A673 (cell line): ENCODE results near the gene CD180. TPM values are rescaled to one million over a fixed set of nuclear protein-coding genes. Genes with fewer than 3 reads are reported as not detected.

Experiments
- Bru-seq: library from RNA; stranded (reverse); fragments of 400-500 nt; gene quantifications from one replicate; lab custom pipeline; 2021; lab: Mats Ljungman, UMichigan
- BruChase-seq, 2 experiments: library from RNA; stranded (reverse); fragments of 400-500 nt; gene quantifications; one replicate each; lab custom pipeline; 2021; lab: Mats Ljungman, UMichigan
- BruUV-seq: library from RNA; stranded (reverse); fragments of 400-500 nt; replicated peaks from 2 replicates; lab custom pipeline; 2021; lab: Mats Ljungman, UMichigan
- CTCF ChIA-PET: fragments of 300-600 bp; sonication (Branson Sonifier 250); formaldehyde crosslinking; loops from one replicate; lab custom pipeline; 2022; ENCODE audit warnings: antibody characterized with exemption; lab: Charles Lee
- POLR2A ChIA-PET: fragments of 300-600 bp; sonication (Branson Sonifier 250); formaldehyde crosslinking; loops from one replicate; lab custom pipeline; 2022; ENCODE audit warnings: antibody characterized with exemption; ENCODE audit not compliant: low non-redundant PET; lab: Charles Lee
- DNase-seq: peaks from one replicate; pipeline ENCODE4 v3.0.0-alpha.2; 2015; ENCODE audit warnings: low spot score
- H3K27ac ChIP-seq: fragments of 200-600 bp; sonication (generic); 2 replicates; pipeline ENCODE4 v1.5.1; 2016; ENCODE audit warnings: mixed run types, low read depth, mild to moderate bottlenecking, mixed read lengths, antibody characterized with exemption, low read length; ENCODE audit not compliant: poor library complexity, severe bottlenecking
- H3K27me3 ChIP-seq: fragments of 200-600 bp; sonication (generic); replicated peaks from 2 replicates; pipeline ENCODE4 v1.6.1; 2017; ENCODE audit warnings: mixed run types, low read depth, mild to moderate bottlenecking, mixed read lengths, antibody characterized with exemption, low read length; ENCODE audit not compliant: insufficient read depth, poor library complexity
- H3K36me3 ChIP-seq: fragments of 200-600 bp; sonication (generic); 2 replicates; pipeline ENCODE4 v1.6.1; 2016; ENCODE audit warnings: mixed run types, mild to moderate bottlenecking, mixed read lengths, antibody characterized with exemption, low read length; ENCODE audit not compliant: insufficient read depth, poor library complexity, severe bottlenecking
- H3K4me1 ChIP-seq: fragments of 200-600 bp; sonication (generic); 2 replicates; pipeline ENCODE4 v1.6.1; 2017; ENCODE audit warnings: mixed run types, mild to moderate bottlenecking, mixed read lengths, antibody characterized with exemption, low read length; ENCODE audit not compliant: insufficient read depth, poor library complexity, severe bottlenecking
- H3K4me3 ChIP-seq: fragments of 200-600 bp; sonication (generic); 2 replicates; pipeline ENCODE4 v1.5.1; 2016; ENCODE audit warnings: low read depth, mixed run types, mild to moderate bottlenecking, mixed read lengths, low read length; ENCODE audit not compliant: poor library complexity, severe bottlenecking
- H3K9me3 ChIP-seq: fragments of 200-600 bp; sonication (generic); 2 replicates; pipeline ENCODE4 v1.6.1; 2016; ENCODE audit warnings: mixed run types, low read depth, mild to moderate bottlenecking, mixed read lengths, antibody characterized with exemption, low read length; ENCODE audit not compliant: poor library complexity, severe bottlenecking
- CTCF ChIP-seq: fragments of 300-800, 200-600 bp; sonication (generic); conservative IDR thresholded peaks from 2 replicates; pipeline ENCODE4 v1.5.1; 2017; ENCODE audit warnings: low read depth, mild to moderate bottlenecking, antibody characterized with exemption, low read length, moderate library complexity, mixed read lengths
- EZH2 ChIP-seq: fragments of 200-600 bp; sonication (generic); IDR thresholded peaks from 2 replicates; pipeline ENCODE4 v1.6.1; 2017; ENCODE audit warnings: borderline replicate concordance, low read depth, mild to moderate bottlenecking, mixed read lengths, antibody characterized with exemption, low read length; ENCODE audit not compliant: poor library complexity, severe bottlenecking
- intact Hi-C: fragments of 100-400 bp; cut with micrococcal nuclease; formaldehyde crosslinking; loops from one replicate; pipeline ENCODE4 v1.10.0; 2022; ENCODE audit not compliant: unreplicated experiment
- long read RNA-seq: library from polyadenylated mRNA; stranded (forward); transcript quantifications from one replicate; pipeline ENCODE4 v2.0.0, GENCODE V29; 2022
- total RNA-seq: library from RNA; stranded (reverse); gene quantifications from 2 replicates; pipeline ENCODE4 v1.2.3, GENCODE V29; 2021

CD180 gene
- total RNA-seq, result 0.24 TPM in 1 of 2 replicates, not detected in the other
- percentile 9 among the genes with signal in this experiment for Bru-seq, nascent RNA
- percentile 9 among the genes with signal in this experiment for BruChase-seq, experiment 1, labeled RNA remaining after a 2-hour chase
- percentile 17 among the genes with signal in this experiment for BruChase-seq, experiment 2, labeled RNA remaining after a 6-hour chase
- long read RNA-seq, result 0 reads

GRCh38 chr5:67196537-67197059 lies at the start of gene CD180:
Gene CD180, minus strand, starts transcription at chr5:67196799. Its CDS starts 158 bp downstream, at chr5:67196641.
- no peaks in the 10 kb centered on the region for H3K27me3 ChIP-seq
- BruUV-seq, result no TSS peak
- no peaks in the 10 kb centered on the region for H3K4me1 ChIP-seq
- CTCF ChIA-PET, result no interaction called here
- TF ChIP-seq EZH2, result no peak
- TF ChIP-seq CTCF, result no peak
- no peak within 1 kb of the TSS for H3K4me3 ChIP-seq
- no peak for DNase-seq
- POLR2A ChIA-PET, result no interaction called here
- no peaks in the 10 kb centered on the region for H3K36me3 ChIP-seq
- H3K27ac ChIP-seq, result no peak within 1 kb of the TSS
- intact Hi-C loops, result no loop called here
- no peaks in the 10 kb centered on the region for H3K9me3 ChIP-seq

GRCh38 chr5:67246108-67246507 lies 49.5 kb upstream of the CD180 start:
- CTCF ChIA-PET, result interaction anchor here (0.7 to 2.4 kb wide), 2 partner anchors 208 to 1006 kb away, joined by 3 to 20 read pairs; no protein-coding TSS in a partner anchor
- peak; percentile 83 for TF ChIP-seq CTCF
- TF ChIP-seq EZH2, result no peak
- Histone ChIP-seq H3K36me3 (no peaks in the 10 kb centered on the region), H3K27me3 (no peaks in the 10 kb centered on the region), H3K4me3 (no peak overlapping the region), H3K4me1 (peaks cover 65% of the 10 kb centered on the region), H3K9me3 (no peaks in the 10 kb centered on the region), H3K27ac (peak overlapping the region; percentile 98)
- TSS peak; percentile 59 for BruUV-seq
- intact Hi-C loops, result loop anchor here (1.0 to 5.0 kb wide), 8 partner anchors 56 to 1161 kb away; no protein-coding TSS in a partner anchor
- DNase-seq, result peak; percentile 93
- POLR2A ChIA-PET, result interaction anchor here (0.9 kb wide), 1 partner anchor 22 kb away, joined by 7 read pairs; no protein-coding TSS in a partner anchor

GRCh38 chr5:67245259-67245846 lies 48.8 kb upstream of the CD180 start:
- Histone ChIP-seq H3K4me1 (peaks cover 68% of the 10 kb centered on the region), H3K9me3 (no peaks in the 10 kb centered on the region), H3K27me3 (no peaks in the 10 kb centered on the region), H3K36me3 (no peaks in the 10 kb centered on the region), H3K4me3 (no peak overlapping the region), H3K27ac (peak overlapping the region; percentile 98)
- TF ChIP-seq CTCF, result no peak
- no peak for TF ChIP-seq EZH2
- no TSS peak for BruUV-seq
- intact Hi-C loops, result loop anchor here (1.0 to 5.0 kb wide), 7 partner anchors 57 to 1162 kb away; no protein-coding TSS in a partner anchor
- POLR2A ChIA-PET, result interaction anchor here (0.7 to 0.9 kb wide), 3 partner anchors 23 to 1012 kb away, joined by 7 to 14 read pairs (median 8); no protein-coding TSS in a partner anchor
- peak; percentile 95 for DNase-seq
- CTCF ChIA-PET, result interaction anchor here (2.4 kb wide), 1 partner anchor 1007 kb away, joined by 20 read pairs; no protein-coding TSS in a partner anchor
